PC-3 (cell line): Measurements from ENCODE around the gene C1orf116. TPM values are rescaled to one million over a fixed set of nuclear protein-coding genes. Genes with fewer than 3 reads are reported as not detected.
A peak's percentile ranks its signal among the peaks of the same experiment; 100 is the strongest.

ENCODE experiments used
- ATAC-seq: fragments of 200-7000 bp; cut with Tn5 transposase; 2 replicates; pipeline ENCODE4 v1.9.1; 2020; ENCODE audit warnings: mild to moderate bottlenecking, moderate library complexity
- Bru-seq: library from RNA; stranded (reverse); fragments of 400-500 nt; gene quantifications from one replicate; lab custom pipeline; 2021; lab: Mats Ljungman, UMichigan
- BruChase-seq, 2 experiments: library from RNA; stranded (reverse); fragments of 400-500 nt; gene quantifications; one replicate each; lab custom pipeline; 2021; lab: Mats Ljungman, UMichigan
- BruUV-seq: library from RNA; stranded (reverse); fragments of 400-500 nt; replicated peaks from 2 replicates; lab custom pipeline; 2021; lab: Mats Ljungman, UMichigan
- CTCF ChIA-PET: fragments of 300-600 bp; sonication (Branson Sonifier 250); formaldehyde crosslinking; loops from one replicate; lab custom pipeline; 2022; ENCODE audit warnings: antibody characterized with exemption; lab: Charles Lee
- POLR2A ChIA-PET: fragments of 300-600 bp; sonication (Branson Sonifier 250); formaldehyde crosslinking; loops from one replicate; lab custom pipeline; 2022; ENCODE audit warnings: antibody characterized with exemption; ENCODE audit not compliant: unreplicated experiment; lab: Charles Lee
- DNase-seq: peaks from one replicate; pipeline ENCODE4 v3.0.0-alpha.2; 2015
- H2AFZ ChIP-seq: fragments of 300-600 bp; sonication (generic); 2 replicates; pipeline ENCODE4 v1.6.0; 2016; ENCODE audit warnings: antibody characterized with exemption, low read length
- H3F3A ChIP-seq: fragments of 300-600 bp; sonication (generic); one replicate; pipeline ENCODE4 v1.6.0; 2017; ENCODE audit warnings: antibody characterized with exemption, low read length, control low read depth, mild to moderate bottlenecking; ENCODE audit not compliant: unreplicated experiment
- H3K27ac ChIP-seq: fragments of 300-600 bp; sonication (generic); 2 replicates; pipeline ENCODE4 v1.5.1; 2016; ENCODE audit warnings: mild to moderate bottlenecking, low read length
- H3K27me3 ChIP-seq: fragments of 300-600 bp; sonication (generic); 2 replicates; pipeline ENCODE4 v1.6.1; 2016; ENCODE audit warnings: low read length, mixed read lengths
- H3K36me3 ChIP-seq: fragments of 300-600 bp; sonication (generic); 2 replicates; pipeline ENCODE4 v1.6.1; 2016; ENCODE audit warnings: low read depth, mixed run types, low read length, mixed read lengths
- H3K4me1 ChIP-seq: fragments of 300-600 bp; sonication (generic); 2 replicates; pipeline ENCODE4 v1.5.1; 2016; ENCODE audit warnings: low read length; ENCODE audit not compliant: insufficient read depth
- H3K4me2 ChIP-seq: fragments of 300-600 bp; sonication (generic); 2 replicates; pipeline ENCODE4 v1.6.0; 2016; ENCODE audit warnings: low read length
- H3K4me3 ChIP-seq: fragments of 300-600 bp; sonication (generic); 2 replicates; pipeline ENCODE4 v1.5.1; 2016; ENCODE audit warnings: mild to moderate bottlenecking, low read length, mixed read lengths
- H3K79me2 ChIP-seq: fragments of 300-600 bp; sonication (generic); 2 replicates; pipeline ENCODE4 v1.6.1; 2017; ENCODE audit warnings: low read length, mixed read lengths
- H3K9ac ChIP-seq: fragments of 300-600 bp; sonication (generic); 2 replicates; pipeline ENCODE4 v1.6.0; 2016; ENCODE audit warnings: mild to moderate bottlenecking, low read length
- H3K9me2 ChIP-seq: fragments of 300-600 bp; sonication (generic); replicated peaks from 2 replicates; pipeline ENCODE4 v1.6.1; 2016; ENCODE audit warnings: mixed run types, low read length, mixed read lengths
- H3K9me3 ChIP-seq: fragments of 300-600 bp; sonication (generic); 2 replicates; pipeline ENCODE4 v1.6.1; 2016; ENCODE audit warnings: low read length, mixed read lengths
- H4K20me1 ChIP-seq: fragments of 300-600 bp; sonication (generic); 2 replicates; pipeline ENCODE4 v1.6.1; 2016; ENCODE audit warnings: low read length, mixed read lengths
- CTCF ChIP-seq: fragments of 300-600 bp; sonication (generic); conservative IDR thresholded peaks from 2 replicates; pipeline ENCODE4 v1.5.1; 2017; ENCODE audit warnings: antibody characterized with exemption, low read depth, mild to moderate bottlenecking, low read length
- EZH2 ChIP-seq: fragments of 300-600 bp; sonication (generic); IDR thresholded peaks from one replicate; pipeline ENCODE4 v1.6.1; 2017; ENCODE audit warnings: antibody characterized with exemption, mild to moderate bottlenecking, low read length; ENCODE audit not compliant: unreplicated experiment
- EZH2phosphoT487 ChIP-seq: fragments of 300-600 bp; sonication (generic); IDR thresholded peaks from 2 replicates; pipeline ENCODE4 v1.6.1; 2018; ENCODE audit warnings: mild to moderate bottlenecking, antibody characterized with exemption, low read length, borderline replicate concordance
- intact Hi-C: fragments of 100-400 bp; cut with micrococcal nuclease; formaldehyde crosslinking; loops from 2 replicates; pipeline ENCODE4 v1.9.0; 2023
- long read RNA-seq: library from polyadenylated mRNA; unstranded; transcript quantifications from one replicate; pipeline ENCODE4 v2.0.0, GENCODE V29; 2021; ENCODE audit not compliant: unreplicated experiment
- total RNA-seq: library from RNA; depleted of rRNA; stranded (reverse); fragments of >200 nt; gene quantifications from 2 replicates; pipeline ENCODE4 v1.2.3, GENCODE V29; 2014; rRNA removed

Gene C1orf116
- 34.9 and 36.2 TPM in 2 replicates for total RNA-seq
- percentile 97 among the genes with signal in this experiment for Bru-seq, nascent RNA
- percentile 93 among the genes with signal in this experiment for BruChase-seq, experiment 1, labeled RNA remaining after a 6-hour chase
- percentile 96 among the genes with signal in this experiment for BruChase-seq, experiment 2, labeled RNA remaining after a 2-hour chase
- long read RNA-seq, full-length matches to known transcripts, result 22 of 108 reads
- long read RNA-seq, partial matches to known transcripts, result 6 of 108 reads
- long read RNA-seq, other reads (novel, unspliced or antisense), result 80 of 108 reads

GRCh38 chr1:207032528-207033017, at the start of gene C1orf116:
TSS of gene C1orf116 (minus strand) at chr1:207032756. CDS start at chr1:207027598, 5,158 bp downstream.
- Histone ChIP-seq H3K79me2 (peaks cover 57% of the 10 kb centered on the region), H3K27ac (peak within 1 kb of the TSS; percentile 95), H3K9me3 (no peaks in the 10 kb centered on the region), H3K9ac (peak within 1 kb of the TSS; percentile 85), H3K4me3 (peak within 1 kb of the TSS; percentile 69), H2AFZ (no peak within 1 kb of the TSS), H3K4me1 (peaks cover 88% of the 10 kb centered on the region), H3K27me3 (no peaks in the 10 kb centered on the region), H3K36me3 (no peaks in the 10 kb centered on the region), H4K20me1 (no peaks in the 10 kb centered on the region), H3F3A (peaks cover 13% of the 10 kb centered on the region), H3K9me2 (no peaks in the 10 kb centered on the region), H3K4me2 (peak within 1 kb of the TSS; percentile 89)
- no peak for TF ChIP-seq EZH2phosphoT487
- TF ChIP-seq EZH2, result no peak
- no peak for TF ChIP-seq CTCF
- intact Hi-C loops, result loop anchor here (1.0 kb wide), 1 partner anchor 19 kb away; the partner anchor contains the start of gene YOD1
- ATAC-seq (peak; percentile 63), DNase-seq (peak; percentile 99)
- POLR2A ChIA-PET, result interaction anchor here (0.5 to 6.3 kb wide), 24 partner anchors 11 to 492 kb away, joined by 3 to 97 read pairs (median 4); partner anchors contain the start of genes DYRK3, PFKFB2 and YOD1
- CTCF ChIA-PET, result interaction anchor here (0.6 to 2.8 kb wide), 8 partner anchors 11 to 467 kb away, joined by 3 to 11 read pairs (median 4); partner anchors contain the start of gene PFKFB2
- no TSS peak for BruUV-seq

GRCh38 chr1:207081806-207082205, 49.2 kb upstream of the C1orf116 start:
- CTCF ChIA-PET, result no interaction called here
- ATAC-seq, result no peak
- H3K4me3 ChIP-seq, result no peak overlapping the region
- H3K27me3 ChIP-seq, result no peaks in the 10 kb centered on the region
- POLR2A ChIA-PET, result no interaction called here
- H3K9ac ChIP-seq, result no peak overlapping the region
- no peak overlapping the region for H3K4me2 ChIP-seq
- no peaks in the 10 kb centered on the region for H3K9me3 ChIP-seq
- H3K4me1 ChIP-seq, result peaks cover 21% of the 10 kb centered on the region
- peaks cover 5% of the 10 kb centered on the region; the same call in 1 of the 2 replicates for H3K36me3 ChIP-seq
- no peak for DNase-seq
- H2AFZ ChIP-seq, result no peak overlapping the region
- TF ChIP-seq EZH2phosphoT487, result no peak
- no peaks in the 10 kb centered on the region for H3F3A ChIP-seq
- H3K27ac ChIP-seq, result no peak overlapping the region
- intact Hi-C loops, result no loop called here
- no peaks in the 10 kb centered on the region for H3K9me2 ChIP-seq
- BruUV-seq, result no TSS peak
- H4K20me1 ChIP-seq, result no peaks in the 10 kb centered on the region
- H3K79me2 ChIP-seq, result no peaks in the 10 kb centered on the region

- Histone ChIP-seq H3K4me3 (no peak overlapping the region), H3K9me3 (no peaks in the 10 kb centered on the region), H3K27me3 (no peaks in the 10 kb centered on the region), H2AFZ (no peak overlapping the region), H3K27ac (no peak overlapping the region), H3K4me1 (peaks cover 21% of the 10 kb centered on the region), H3K9ac (no peak overlapping the region), H3F3A (no peaks in the 10 kb centered on the region), H3K36me3 (peaks cover 7% of the 10 kb centered on the region; the same call in 1 of the 2 replicates), H4K20me1 (no peaks in the 10 kb centered on the region), H3K4me2 (no peak overlapping the region), H3K79me2 (no peaks in the 10 kb centered on the region), H3K9me2 (no peaks in the 10 kb centered on the region)
- intact Hi-C loops, result no loop called here
- TF ChIP-seq EZH2phosphoT487 (no peak), CTCF (no peak), EZH2 (no peak)
- POLR2A ChIA-PET, result no interaction called here
- ATAC-seq (no peak), DNase-seq (peak; percentile 37)
- BruUV-seq, result no TSS peak
- CTCF ChIA-PET, result no interaction called here
These were observed 48.5 kb upstream of the C1orf116 start for GRCh38 chr1:207081088-207081487.
